Breast epithelium (tissue), 3 donors: ENCODE measurements around the gene PTPRN2.

Experiments
- CTCF ChIP-seq, 3 donors: fragments of 450-650 bp; IDR thresholded peaks; one replicate each; pipeline ENCODE4 v1.5.1; 2016 to 2017; ENCODE audit warnings: antibody characterized with exemption in 3 of 3, mild to moderate bottlenecking in 3 of 3, moderate library complexity in 3 of 3
- POLR2A ChIP-seq: fragments of 450-650 bp; IDR thresholded peaks from one replicate; pipeline ENCODE4 v1.6.1; 2016; ENCODE audit warnings: antibody characterized with exemption, mild to moderate bottlenecking, moderate library complexity

- TF ChIP-seq POLR2A (no peak), CTCF (IDR thresholded peaks at IDR 0.05) (no peak)
These were observed 976.3 kb downstream of the PTPRN2 start for GRCh38 chr7:157611341-157611740.
